K562 (cell line): ENCODE data around the gene RPTOR. TPM values are rescaled to one million over a fixed set of nuclear protein-coding genes. Genes with fewer than 3 reads are reported as not detected.

ENCODE experiments used
- ATAC-seq: fragments of 200-7000 bp; cut with Tn5 transposase; 3 replicates; pipeline ENCODE4 v1.9.1; 2020; ENCODE audit warnings: moderate library complexity
- BruUV-seq: library from RNA; stranded (reverse); fragments of 400-500 nt; replicated peaks from 2 replicates; lab custom pipeline; 2021; lab: Mats Ljungman, UMichigan
- CTCF ChIA-PET: fragments of 300-600 bp; formaldehyde crosslinking; extraction: SDS; loops from one replicate; lab custom pipeline; 2021; ENCODE audit warnings: low intra/inter-chr PET ratio; lab: Yijun Ruan, JAX
- POLR2A ChIA-PET: fragments of 300-600, 350-650 bp; sonication (Branson Sonifier 250); formaldehyde crosslinking; extraction: SDS; loops from one replicate; lab custom pipeline; 2021; ENCODE audit warnings: antibody characterized with exemption, inconsistent platforms; lab: Yijun Ruan, JAX
- DNase-seq, 4 experiments: peaks; one replicate each; pipeline versions ENCODE4 v3.0.0 to v3.0.0-alpha.2; 2011 to 2018; ENCODE audit warnings: low spot score in 3 of 4, mixed read lengths in 3 of 4; ENCODE audit errors: extremely low read depth in 1 of 4
- FAIRE-seq: peaks from 2 replicates; lab custom pipeline; 2011; peaks lifted over from hg19 to GRCh38; lab: Jason Lieb, UNC
- H2AFZ ChIP-seq: 2 replicates; pipeline ENCODE4 v1.6.0; 2011; ENCODE audit warnings: low read depth, low read length, control low read depth, inconsistent platforms
- H3K27ac ChIP-seq: fragments of 200-600 bp; 3 replicates; pipeline ENCODE4 v1.8.0; 2011; ENCODE audit warnings: low read depth, mild to moderate bottlenecking, control low read depth, inconsistent platforms, low read length, moderate library complexity, mixed read lengths; ENCODE audit errors: extremely low read depth
- H3K27me3 ChIP-seq, 2 experiments: fragments of 300-600 bp in 1 of 2; 2 replicates in 1 of 2; 3 replicates in 1 of 2; pipeline versions ENCODE4 v1.6.0 to v1.8.0; 2011; ENCODE audit warnings: inconsistent platforms in 2 of 2, low read length in 2 of 2, mild to moderate bottlenecking in 1 of 2, mixed read lengths in 1 of 2, moderate library complexity in 1 of 2; ENCODE audit not compliant: control insufficient read depth in 2 of 2, insufficient read depth in 2 of 2
- H3K36me3 ChIP-seq: fragments of 300-600 bp; 3 replicates; pipeline ENCODE4 v1.8.0; 2011; ENCODE audit warnings: mild to moderate bottlenecking, low read length, inconsistent platforms; ENCODE audit not compliant: control insufficient read depth, insufficient read depth
- H3K4me1 ChIP-seq, 2 experiments: fragments of 200-600 bp in 1 of 2; replicated peaks in 1 of 2; 2 replicates in 1 of 2; 3 replicates in 1 of 2; pipeline versions ENCODE4 v1.5.1 to v1.8.0; 2011; ENCODE audit warnings: inconsistent platforms in 2 of 2, low read length in 2 of 2, mild to moderate bottlenecking in 1 of 2, mixed read lengths in 1 of 2, moderate library complexity in 1 of 2; ENCODE audit not compliant: control insufficient read depth in 2 of 2, insufficient read depth in 2 of 2
- H3K4me2 ChIP-seq: 2 replicates; pipeline ENCODE4 v1.6.1; 2011; ENCODE audit warnings: low read length, control low read depth, inconsistent platforms, mixed read lengths; ENCODE audit not compliant: insufficient read depth
- H3K4me3 ChIP-seq: fragments of 200-600 bp; sonication (generic), shearing (Covaris generic); 2 replicates; pipeline ENCODE4 v1.5.1; 2016; ENCODE audit warnings: control low read depth, inconsistent platforms
- H3K79me2 ChIP-seq: fragments of 200-600 bp; 3 replicates; pipeline ENCODE4 v1.8.0; 2011; ENCODE audit warnings: low read length, inconsistent platforms; ENCODE audit not compliant: control insufficient read depth, insufficient read depth
- H3K9ac ChIP-seq, 2 experiments: 2 replicates each; pipeline versions ENCODE4 v1.6.0 to v1.6.1; 2011; ENCODE audit warnings: low read depth in 2 of 2, low read length in 2 of 2, control low read depth in 1 of 2, inconsistent platforms in 1 of 2, mild to moderate bottlenecking in 1 of 2, mixed read lengths in 1 of 2; ENCODE audit not compliant: insufficient read depth in 1 of 2
- H3K9me1 ChIP-seq: one replicate; pipeline ENCODE4 v1.6.0; 2011; ENCODE audit warnings: inconsistent platforms, mild to moderate bottlenecking, low read length, moderate library complexity; ENCODE audit not compliant: control insufficient read depth, insufficient read depth
- H3K9me3 ChIP-seq: replicated peaks from 2 replicates; pipeline ENCODE4 v1.5.1; 2011; ENCODE audit warnings: low read depth, low read length, inconsistent platforms; ENCODE audit not compliant: control insufficient read depth, insufficient read depth
- H4K20me1 ChIP-seq: replicated peaks from 2 replicates; pipeline ENCODE4 v1.6.1; 2011; ENCODE audit warnings: low read length, inconsistent platforms, mixed read lengths; ENCODE audit not compliant: control insufficient read depth, insufficient read depth
- POLR2G ChIP-seq: fragments of 200-400 bp; formaldehyde crosslinking; IDR thresholded peaks from 2 replicates; pipeline ENCODE4 v1.6.1; 2017; ENCODE audit warnings: low read depth, mild to moderate bottlenecking, antibody characterized with exemption, low read length, moderate library complexity
- PURB ChIP-seq: sonication (generic); formaldehyde crosslinking; IDR thresholded peaks from 2 replicates; pipeline ENCODE4 v1.9.0; 2021; ENCODE audit warnings: low read depth, mild to moderate bottlenecking, missing genetic modification reagents
- RBFOX2 ChIP-seq: fragments of 200-400 bp; formaldehyde crosslinking; IDR thresholded peaks from 2 replicates; pipeline ENCODE4 v1.6.1; 2017; ENCODE audit warnings: low read depth, mild to moderate bottlenecking, low read length, moderate library complexity
- ZNF121 ChIP-seq: sonication (generic); formaldehyde crosslinking; conservative IDR thresholded peaks from 2 replicates; pipeline ENCODE4 v1.8.0; 2022; ENCODE audit warnings: missing genetic modification reagents
- WGBS: fragments of 100-300 bp; shearing (Covaris generic); methylation state at CpG from one replicate; pipeline ENCODE4 v1.1.6; 2016; ENCODE audit warnings: low coverage, mixed read lengths; ENCODE audit not compliant: insufficient coverage; ENCODE audit errors: missing lambda C conversion rate; 5-methylcytosine and 5-hydroxymethylcytosine counted together
- in situ Hi-C: fragments of 300-500 bp; cut with MboI; formaldehyde crosslinking; loops from 4 replicates; pipeline ENCODE4 v1.15.0; 2018; ENCODE audit warnings: inconsistent platforms, mixed read lengths
- intact Hi-C: fragments of 100-400 bp; cut with micrococcal nuclease; formaldehyde crosslinking; loops from 2 replicates; pipeline ENCODE4 v1.14.2; 2022
- polyA plus RNA-seq, 8 experiments: library from polyadenylated mRNA; depleted of rRNA in 4 of 8; stranded (reverse) in 5 of 8; unstranded in 3 of 8; fragments of >200 nt; fragmentation: Nextera tagmentation in 2 of 8; fragmentation: Illumina TruSeq in 1 of 8; extraction: Ambion mirVana in 2 of 8; extraction: Trizol in 1 of 8; gene quantifications; 2 replicates each; pipeline versions ENCODE4 v1.2.1 to v1.2.3, GENCODE V29; 2011 to 2014; ENCODE audit warnings: inconsistent platforms in 1 of 8, missing spikeins in 1 of 8
- total RNA-seq, 7 experiments: library from RNA; depleted of rRNA in 6 of 7; stranded (reverse); fragments of >200 nt in 6 of 7; fragmentation: Illumina TruSeq in 2 of 7; extraction: Trizol in 2 of 7; gene quantifications; 2 replicates each; pipeline versions ENCODE4 v1.2.1 to v1.2.3, GENCODE V29; 2011 to 2021; ENCODE audit warnings: low replicate concordance in 1 of 7

Gene RPTOR
- total and polyA plus RNA-seq, 9 of the 15 experiments (the other 6 are each of a cell fraction or from before 2014, with no cell fraction given) = 0.24 to 54.1 (median 10.2) TPM

DNA sequence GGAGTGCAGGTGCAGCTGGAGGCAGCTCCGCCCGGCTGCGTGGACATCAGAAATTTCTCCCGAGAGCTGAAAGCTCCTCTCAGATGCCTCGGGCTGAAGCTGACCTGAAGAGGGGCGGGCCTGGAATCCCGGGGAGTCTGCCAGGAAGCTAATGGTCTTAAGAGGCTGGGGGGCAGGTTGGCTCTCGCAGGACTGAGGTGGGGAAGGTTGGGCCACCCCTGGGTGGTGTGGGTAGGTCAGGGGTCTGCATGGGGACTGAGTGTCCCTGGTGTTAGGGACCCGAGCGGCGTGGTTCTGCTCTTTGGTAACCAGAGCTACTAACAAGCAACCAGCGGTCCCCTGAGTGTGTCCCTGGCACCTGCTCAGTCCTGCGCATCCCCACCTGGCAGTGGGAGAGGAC is 450.5 kb downstream of the RPTOR start:
- no peak for ATAC-seq
- ChIA-PET POLR2A (interaction anchor here (0.6 kb wide), 2 partner anchors 41 to 1337 kb away, joined by 3 read pairs; no protein-coding TSS in a partner anchor), CTCF (no interaction called here)
- Histone ChIP-seq H3K27me3 (no peaks in the 10 kb centered on the region), H3K27ac (no peak overlapping the region), H3K79me2 (peaks cover 20% of the 10 kb centered on the region), H4K20me1 (no peaks in the 10 kb centered on the region), H3K9me3 (no peaks in the 10 kb centered on the region), H2AFZ (no peak overlapping the region), H3K9ac (no peak overlapping the region; a peak in 1 of 4 replicates), H3K36me3 (peaks cover 48% of the 10 kb centered on the region; the same call in 1 of the 3 replicates), H3K9me1 (no peaks in the 10 kb centered on the region), H3K4me1 (peaks cover 9 to 70% of the 10 kb centered on the region in 2 experiments; a peak in 4 of 5 replicates), H3K4me2 (no peak overlapping the region), H3K4me3 (no peak overlapping the region)
- WGBS = 96% methylated on average over 11 of the region's 13 CpGs
- TF ChIP-seq PURB (CRISPR knock-in tag) = no peak
- 0 out of 2 replicates have a peak, but pooled peaks have one; percentile 12 for TF ChIP-seq RBFOX2
- peak in 1 of 4 experiments; percentile 6 for DNase-seq
- in situ Hi-C loops (no loop called here), intact Hi-C loops (no loop called here)
- BruUV-seq = no TSS peak
- FAIRE-seq = no peak

DNA sequence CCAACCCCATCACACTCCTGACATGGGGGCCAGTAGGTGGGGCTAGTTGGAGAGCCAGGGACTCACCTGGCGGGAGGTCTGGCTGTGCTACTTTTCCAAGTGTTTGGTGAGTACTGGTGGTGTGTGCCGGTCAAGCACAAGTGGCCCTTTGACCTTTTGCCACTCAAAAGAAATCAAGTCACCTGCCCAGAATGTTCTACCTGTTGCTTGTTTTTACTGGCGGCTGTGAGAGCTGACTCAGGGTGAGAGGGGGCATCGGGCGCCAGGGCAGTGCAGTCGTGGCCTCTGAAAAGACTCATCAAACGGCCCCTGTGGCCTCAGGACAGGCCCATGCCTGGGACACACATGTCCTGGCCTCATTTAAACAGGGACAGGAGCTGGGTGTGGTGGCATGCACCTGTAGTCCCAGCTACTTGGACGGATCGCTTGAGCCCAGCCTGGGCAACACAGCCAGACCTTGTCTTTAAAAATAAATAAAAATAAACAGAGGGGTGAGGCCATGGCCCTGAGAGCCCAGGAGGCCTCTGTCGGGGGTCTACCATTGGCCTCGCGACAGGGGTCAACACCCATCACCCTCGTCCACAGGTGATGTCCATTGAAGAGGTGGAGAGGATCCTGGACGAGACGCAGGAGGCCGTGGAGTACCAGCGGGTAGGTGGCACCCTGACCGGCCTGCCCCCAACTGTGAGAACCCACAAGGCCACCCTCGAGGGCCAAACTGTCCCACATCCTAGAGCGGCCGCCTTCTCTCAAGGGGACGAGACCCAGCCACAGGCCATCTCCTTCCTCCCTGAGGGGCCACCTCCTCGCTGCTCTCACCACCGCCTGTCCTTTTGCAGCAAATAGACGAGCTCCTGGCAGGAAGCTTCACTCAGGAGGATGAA is 452.0 kb downstream of the RPTOR start:
- H4K20me1 ChIP-seq = no peaks in the 10 kb centered on the region
- in situ Hi-C loops = no loop called here
- ChIA-PET POLR2A (interaction anchor here (0.6 kb wide), 1 partner anchor 26 kb away, joined by 4 read pairs; no protein-coding TSS in a partner anchor), CTCF (interaction anchor here (0.7 kb wide), 1 partner anchor 105 kb away, joined by 3 read pairs; no protein-coding TSS in a partner anchor)
- peaks cover 49% of the 10 kb centered on the region; the same call in 1 of the 3 replicates for H3K36me3 ChIP-seq
- 90% methylated on average over 21 of the region's 25 CpGs for WGBS
- DNase-seq (peak in 1 of 4 experiments; percentile 10), ATAC-seq (no peak), FAIRE-seq (no peak)
- BruUV-seq = no TSS peak
- H3K79me2 ChIP-seq = peaks cover 17% of the 10 kb centered on the region
- H3K4me2 ChIP-seq = no peak overlapping the region
- TF ChIP-seq ZNF121 (CRISPR knock-in tag) (no peak), POLR2G (0 out of 2 replicates have a peak, but pooled peaks have one; percentile 9)
- H3K4me1 ChIP-seq = peaks cover 9 to 75% of the 10 kb centered on the region in 2 experiments; a peak in 4 of 5 replicates
- no peak overlapping the region for H3K4me3 ChIP-seq
- H3K27me3 ChIP-seq = no peaks in the 10 kb centered on the region
- no peak overlapping the region for H3K27ac ChIP-seq
- H3K9me3 ChIP-seq = no peaks in the 10 kb centered on the region
- intact Hi-C loops = no loop called here
- H3K9ac ChIP-seq = no peak overlapping the region
- no peak overlapping the region for H2AFZ ChIP-seq
- no peaks in the 10 kb centered on the region for H3K9me1 ChIP-seq
